Hematopoietic multipotent progenitor cell (in vitro differentiated cells): Measurements from ENCODE around the gene LMCD1. TPM values are rescaled to one million over a fixed set of nuclear protein-coding genes. Genes with fewer than 3 reads are reported as not detected.

Source experiments
- DNase-seq, 3 donors: peaks; one replicate each; pipeline ENCODE4 v3.0.0-alpha.2; 2011 to 2015; ENCODE audit warnings: low read depth in 2 of 3, low spot score in 2 of 3
- total RNA-seq: library from RNA; depleted of rRNA; stranded (reverse); fragments of >200 nt; gene quantifications from one replicate; pipeline ENCODE4 v1.2.3, GENCODE V29; 2012

Gene LMCD1, protein sequence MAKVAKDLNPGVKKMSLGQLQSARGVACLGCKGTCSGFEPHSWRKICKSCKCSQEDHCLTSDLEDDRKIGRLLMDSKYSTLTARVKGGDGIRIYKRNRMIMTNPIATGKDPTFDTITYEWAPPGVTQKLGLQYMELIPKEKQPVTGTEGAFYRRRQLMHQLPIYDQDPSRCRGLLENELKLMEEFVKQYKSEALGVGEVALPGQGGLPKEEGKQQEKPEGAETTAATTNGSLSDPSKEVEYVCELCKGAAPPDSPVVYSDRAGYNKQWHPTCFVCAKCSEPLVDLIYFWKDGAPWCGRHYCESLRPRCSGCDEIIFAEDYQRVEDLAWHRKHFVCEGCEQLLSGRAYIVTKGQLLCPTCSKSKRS
- 0.81 TPM for total RNA-seq

DNA sequence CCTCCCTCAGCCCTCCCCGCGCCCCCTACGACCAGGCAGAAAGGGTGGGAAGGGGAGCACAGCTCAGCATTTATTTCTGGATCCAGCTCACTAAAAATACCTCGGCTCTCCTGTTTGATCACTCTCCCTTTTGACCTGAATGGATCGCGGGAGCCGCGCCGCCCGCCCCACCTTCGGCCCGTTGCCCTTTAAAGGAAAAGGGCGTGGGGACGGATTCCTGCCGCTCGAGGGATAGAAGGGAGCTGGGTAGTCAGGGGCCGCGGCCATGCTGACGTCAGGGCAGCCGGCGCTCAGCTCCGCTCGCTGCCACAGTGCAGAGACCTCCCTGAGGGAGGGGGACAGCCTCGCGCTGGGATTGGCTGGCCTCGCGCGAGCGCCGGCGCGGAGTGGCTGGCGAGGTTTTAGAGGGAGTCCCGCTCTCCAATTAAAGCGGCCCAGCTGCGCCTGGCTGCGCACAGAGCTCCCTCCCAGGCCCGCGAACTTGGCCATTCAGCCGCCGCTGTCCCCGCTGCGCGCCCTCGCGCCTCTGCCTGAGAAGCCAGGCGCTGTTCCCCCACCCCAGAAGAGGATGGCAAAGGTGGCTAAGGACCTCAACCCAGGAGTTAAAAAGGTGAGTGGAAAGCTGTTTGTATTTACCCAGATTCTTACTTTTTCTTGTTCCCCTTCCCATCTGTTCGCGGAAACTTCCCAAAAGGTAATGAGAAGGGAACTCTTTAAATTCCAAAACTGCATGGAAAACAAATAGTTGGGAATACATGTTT is at the start of gene LMCD1:
LMCD1 (plus strand) TSS at position 453 of the 761 bp plus-strand sequence; CDS start at position 569, 116 bp downstream.
- DNase-seq: peak; percentile 30 to 89 (median 86)

DNA sequence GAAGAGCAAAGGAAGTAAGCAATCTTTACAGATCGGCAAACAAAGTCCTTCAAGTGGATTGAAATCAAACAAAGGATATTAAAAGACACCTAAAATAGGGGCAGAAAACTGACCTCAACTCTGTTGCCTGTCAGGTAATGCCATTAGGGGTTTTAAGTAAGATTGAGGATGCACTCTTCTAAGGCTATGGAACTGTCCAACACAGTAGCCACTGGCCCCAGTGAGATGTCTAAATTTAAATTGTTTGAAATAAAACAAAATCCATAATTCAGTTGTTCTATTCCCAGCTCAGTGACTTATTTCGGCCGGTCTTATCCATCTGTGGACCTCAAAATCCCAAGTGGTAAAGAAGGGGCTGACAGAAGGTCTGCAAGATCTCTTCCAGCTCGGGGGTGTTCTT is 49.5 kb upstream of the LMCD1 start:
- no peak for DNase-seq

DNA sequence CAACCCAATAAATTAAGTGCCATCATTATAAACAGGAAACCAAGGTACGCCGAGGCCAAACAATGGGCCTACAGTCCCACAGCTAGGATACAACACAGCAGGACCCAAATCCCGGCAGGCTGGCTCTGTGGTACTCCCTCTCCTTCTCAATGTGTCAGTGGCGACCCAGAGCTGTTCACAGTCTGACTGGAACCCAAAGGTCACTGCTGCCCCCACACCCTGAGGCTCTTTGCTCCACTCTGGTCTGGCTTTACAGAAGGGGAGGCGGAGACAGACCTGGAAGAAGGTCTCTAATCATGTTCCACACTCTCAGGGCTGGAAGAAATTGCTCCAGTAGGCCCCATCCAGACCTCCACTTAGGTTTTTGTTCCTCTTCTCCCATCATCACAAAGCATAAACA is 48.5 kb upstream of the LMCD1 start:
- no peak for DNase-seq

DNA sequence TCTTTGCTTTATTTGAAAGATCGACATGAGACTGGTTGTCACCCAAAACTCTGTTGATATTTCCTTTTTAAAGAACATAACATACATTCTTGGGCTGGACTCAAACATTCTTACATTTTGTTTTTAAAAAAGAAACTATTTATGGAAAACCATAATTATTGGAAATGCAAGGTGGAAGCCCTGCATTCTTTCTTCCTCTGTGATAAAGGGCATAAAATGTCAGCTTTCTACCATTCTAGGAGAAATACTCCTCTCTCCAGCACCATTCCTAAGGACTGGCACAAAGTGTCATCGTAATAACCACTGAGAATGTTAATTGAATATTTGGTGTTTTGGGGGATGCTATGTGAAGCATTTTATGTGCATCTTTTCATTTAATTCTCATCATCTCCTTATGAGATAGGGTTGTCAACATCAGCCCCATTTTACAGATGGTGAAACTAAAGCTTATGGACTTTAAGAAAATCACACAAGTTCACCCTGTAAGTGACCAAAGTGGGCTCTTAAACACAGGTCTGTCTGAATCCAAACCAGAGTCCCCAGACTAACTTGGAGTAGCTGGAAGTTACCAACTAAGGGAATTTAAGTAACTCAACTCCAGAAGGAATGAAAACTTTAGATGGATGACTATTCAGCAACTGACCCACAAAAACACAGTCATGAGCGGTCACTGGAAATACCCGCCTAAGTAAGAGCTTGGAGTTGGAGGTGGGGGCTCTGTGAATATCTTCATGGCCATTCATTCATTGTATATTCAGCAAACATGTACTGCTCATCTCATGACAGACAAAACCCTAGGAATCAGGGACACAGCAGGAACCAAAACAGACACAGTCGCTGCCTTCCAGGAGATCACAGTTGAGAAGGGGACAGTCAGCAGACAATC is 45.9 kb upstream of the LMCD1 start:
- DNase-seq: no peak

DNA sequence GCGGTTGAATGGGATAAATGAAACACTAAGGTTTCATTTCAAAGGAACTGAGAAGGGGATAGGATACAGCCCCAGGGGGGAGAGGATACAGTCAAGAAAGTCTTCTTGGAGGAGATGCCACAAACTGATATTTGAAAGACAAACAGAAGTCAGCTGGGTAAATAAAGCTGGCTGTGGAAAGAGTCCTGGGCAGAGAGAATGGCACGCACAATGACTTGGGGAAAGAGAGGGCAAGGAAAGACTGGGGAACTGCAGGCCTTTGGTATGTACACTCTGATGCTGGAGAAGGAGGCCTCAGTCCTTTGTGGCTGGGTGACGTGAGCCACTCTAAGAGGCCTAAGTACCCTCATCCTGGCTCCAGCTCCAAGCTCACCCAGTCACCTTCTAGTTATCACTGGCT is 45.2 kb upstream of the LMCD1 start:
- DNase-seq: no peak

DNA sequence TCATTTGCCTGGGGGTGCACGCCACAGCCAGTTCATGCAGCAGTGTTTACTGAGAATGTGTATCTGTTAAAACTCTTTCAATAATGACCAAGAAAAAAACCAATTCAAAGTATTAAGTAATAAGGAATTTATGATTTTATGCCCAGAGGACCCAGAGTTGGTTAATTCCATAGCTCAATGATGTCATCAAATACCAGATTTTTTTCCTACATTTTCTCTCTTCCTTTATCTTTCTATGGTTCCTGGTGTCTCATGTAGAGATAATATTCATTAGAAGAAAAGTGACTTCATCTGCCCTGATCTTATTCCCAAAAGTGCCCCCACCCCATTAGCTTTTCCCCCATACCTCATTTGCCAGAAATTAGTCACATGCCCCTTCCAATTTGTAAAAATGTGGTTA is 44.6 kb upstream of the LMCD1 start:
- DNase-seq: no peak

DNA sequence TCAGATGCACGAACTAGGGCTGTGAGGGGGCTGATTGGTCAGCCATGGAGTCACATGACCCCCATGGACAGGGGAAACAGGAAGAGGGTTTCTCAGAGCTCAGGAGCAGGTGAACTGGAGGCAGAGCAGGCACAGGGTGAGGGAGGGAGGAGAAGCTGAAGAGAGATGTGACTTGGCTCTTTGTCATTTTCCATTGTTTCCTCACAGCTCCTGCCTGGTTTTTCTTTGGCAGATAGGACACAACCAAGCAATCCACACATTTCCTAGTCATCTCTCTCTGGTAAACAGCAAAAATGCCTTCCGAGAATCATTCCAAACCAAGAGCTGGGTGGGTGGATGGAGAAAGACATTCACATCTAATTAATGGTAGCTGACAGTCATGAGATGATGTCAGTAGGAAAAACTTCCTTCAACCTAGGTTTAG is 43.4 kb upstream of the LMCD1 start:
- no peak for DNase-seq

DNA sequence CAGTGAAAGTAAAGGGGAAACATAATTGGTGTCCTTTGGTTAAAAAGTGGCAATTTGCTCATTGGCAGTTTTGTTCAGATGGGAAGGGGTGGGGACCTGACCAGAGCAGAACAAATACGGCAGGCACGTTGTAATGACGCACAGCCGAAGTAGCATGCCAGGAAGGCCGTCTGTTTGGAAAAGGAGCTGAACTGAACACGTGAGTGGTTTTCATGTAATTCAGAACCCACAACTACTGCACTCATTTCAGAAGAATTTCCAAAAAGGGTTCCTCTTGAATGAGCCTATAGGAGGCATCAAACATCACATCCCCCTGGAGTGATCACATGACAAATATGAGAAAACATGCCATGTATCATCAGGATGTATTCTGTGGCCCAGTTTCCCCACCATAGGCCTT is 42.9 kb upstream of the LMCD1 start:
- DNase-seq: no peak

DNA sequence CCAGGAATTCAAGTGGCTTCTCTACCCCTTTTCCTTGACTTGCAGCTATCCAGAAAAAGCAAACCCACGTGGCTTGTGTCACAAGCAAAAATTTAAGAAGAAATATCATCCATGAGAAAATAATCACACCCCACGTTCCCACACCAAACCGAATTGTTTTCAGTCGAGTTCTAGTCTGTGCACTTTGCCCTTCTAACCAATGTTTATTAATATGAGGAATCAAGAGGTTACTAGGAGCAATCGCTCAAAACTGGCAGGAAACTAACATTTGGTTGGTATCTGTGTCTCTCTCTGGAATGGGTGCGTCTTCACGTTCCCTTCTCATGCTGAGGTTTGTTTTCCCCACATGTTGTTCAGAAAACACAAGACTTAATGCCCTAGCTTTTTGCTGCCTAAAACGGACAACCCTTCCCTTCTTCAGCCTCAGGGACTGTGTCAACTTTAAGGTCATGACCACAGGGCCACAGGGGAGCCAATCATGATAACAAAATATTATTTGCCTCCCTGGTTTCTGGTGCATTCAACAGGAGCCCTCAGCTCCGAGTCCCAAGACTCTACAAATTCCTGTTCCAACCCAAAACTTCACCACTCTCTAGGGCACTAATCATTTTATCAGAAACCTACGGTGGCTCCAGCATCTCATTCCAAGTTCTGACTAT is 41.4 kb upstream of the LMCD1 start:
- no peak for DNase-seq

DNA sequence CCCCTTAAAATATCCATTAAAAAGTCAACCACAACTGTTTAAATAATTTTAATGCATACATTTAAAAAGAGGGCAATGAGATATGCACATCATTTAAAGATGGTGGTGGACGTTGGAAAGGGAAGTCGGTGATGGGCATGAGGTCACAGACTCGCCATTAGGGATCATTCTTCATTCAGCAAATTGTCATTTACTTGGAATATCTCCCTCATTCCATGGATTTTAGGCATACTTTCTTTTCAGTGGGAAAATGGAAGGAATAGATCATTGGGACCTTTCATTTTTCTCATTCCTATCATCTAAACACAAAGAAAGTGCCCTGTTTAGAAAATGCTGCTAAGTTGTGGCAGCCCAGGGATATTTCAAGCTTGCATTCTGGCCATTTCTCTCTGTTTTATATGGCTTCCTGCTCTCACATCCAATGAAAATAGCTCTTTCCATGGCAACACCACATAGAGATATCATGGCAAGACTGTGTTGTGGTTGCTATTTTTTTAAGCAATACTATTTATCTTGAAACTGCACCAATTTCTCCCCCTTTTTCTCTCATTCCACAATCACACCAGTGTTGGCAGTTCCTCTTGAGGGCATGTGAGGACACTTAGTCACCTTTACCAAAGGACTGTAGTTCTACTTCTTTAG is 40.7 kb upstream of the LMCD1 start:
- DNase-seq: no peak

DNA sequence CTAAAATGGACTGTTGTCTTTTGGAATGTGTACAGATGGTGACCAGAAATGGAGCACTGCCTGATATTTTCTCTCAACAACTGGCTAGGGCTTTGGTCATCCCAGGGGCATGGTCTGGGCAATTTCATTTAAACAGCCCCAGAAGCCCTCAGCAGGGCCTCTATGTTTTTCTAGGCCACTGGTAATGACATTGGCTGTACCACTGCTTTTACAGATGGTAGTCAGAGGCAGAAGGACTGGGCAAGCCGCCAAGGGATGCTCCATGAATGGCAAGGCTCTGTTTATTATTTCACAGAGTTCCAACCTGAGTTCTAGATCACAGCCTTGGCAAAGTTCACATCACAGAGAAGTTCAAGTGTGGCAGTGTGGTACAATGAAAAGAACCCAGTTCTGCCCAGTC is 37.0 kb upstream of the LMCD1 start:
- DNase-seq: no peak

DNA sequence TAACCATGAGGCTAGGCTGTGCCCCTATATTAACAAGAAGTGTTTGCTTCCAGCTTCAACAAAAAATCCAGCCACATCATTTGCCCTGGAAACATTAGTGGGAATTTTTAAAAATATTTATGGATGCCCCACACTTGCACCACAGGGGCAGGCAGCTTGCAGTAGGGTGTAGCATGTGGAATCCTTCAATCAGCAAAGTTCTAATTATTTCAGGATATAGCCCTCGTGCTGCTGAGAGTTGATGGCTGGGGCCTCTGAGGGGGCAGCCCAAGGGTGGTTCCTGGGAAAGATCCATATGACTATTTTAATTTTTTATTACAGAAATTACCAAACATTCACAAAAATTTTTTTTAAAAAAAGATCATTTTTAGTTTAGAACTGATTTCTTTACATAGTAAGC is 35.1 kb upstream of the LMCD1 start:
- DNase-seq: no peak

DNA sequence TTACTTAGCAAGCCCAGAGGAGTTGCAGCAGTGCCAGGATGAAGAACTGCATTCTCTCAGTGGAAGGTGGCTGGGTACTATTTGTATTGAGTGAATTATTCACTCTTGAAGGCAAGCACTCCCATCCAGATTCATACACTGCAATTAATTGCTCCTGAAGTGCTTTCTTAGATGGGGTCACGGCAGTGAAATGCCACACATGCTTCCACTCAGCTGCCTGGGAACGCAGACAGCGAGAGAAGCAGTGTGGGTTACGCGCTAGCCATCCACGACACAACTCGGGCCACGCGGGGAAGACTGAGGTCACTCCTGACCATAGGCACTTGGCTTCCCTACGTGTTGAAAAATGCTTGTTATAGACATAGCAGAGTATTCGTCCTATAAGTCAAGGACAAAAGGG is 30.8 kb upstream of the LMCD1 start:
- DNase-seq: no peak

DNA sequence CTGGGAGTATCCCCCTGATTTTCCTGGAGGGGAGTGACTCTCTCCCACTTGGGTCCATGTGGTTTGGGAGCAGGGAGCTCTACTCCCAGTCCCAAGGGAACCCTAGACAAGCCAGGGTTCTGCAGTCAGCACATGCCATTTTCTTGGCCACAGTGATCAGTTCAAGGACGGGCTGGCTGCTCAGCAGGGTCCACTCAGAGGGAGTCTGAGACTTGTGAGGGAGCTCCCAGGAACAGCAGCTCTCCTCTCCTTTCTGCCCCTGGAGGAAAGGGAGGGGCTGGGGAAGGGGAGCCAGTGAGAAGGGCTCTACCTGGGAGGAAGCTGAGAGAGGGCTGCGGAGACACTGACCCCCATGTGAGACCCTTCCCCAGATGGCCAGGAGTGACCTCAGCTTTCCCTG is 29.1 kb upstream of the LMCD1 start:
- DNase-seq: no peak

DNA sequence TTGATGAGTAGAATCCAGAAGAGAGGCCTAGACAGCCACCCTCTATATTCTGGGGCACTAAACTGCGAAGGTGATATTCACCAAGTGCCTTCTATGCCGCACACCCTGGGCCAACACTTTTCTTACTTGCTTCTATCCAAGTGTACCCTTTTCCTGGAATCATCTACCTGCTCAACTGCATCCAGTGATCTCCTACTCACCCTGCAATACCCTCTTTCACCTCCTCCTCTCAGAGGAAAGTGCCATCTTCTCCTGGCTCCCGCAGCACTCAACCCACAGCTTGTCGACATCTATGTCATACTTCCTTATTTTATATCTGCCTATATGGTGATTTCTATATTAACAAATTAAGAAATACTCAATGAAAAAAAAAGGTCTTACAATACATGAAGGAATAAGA is 28.6 kb upstream of the LMCD1 start:
- DNase-seq: no peak

DNA sequence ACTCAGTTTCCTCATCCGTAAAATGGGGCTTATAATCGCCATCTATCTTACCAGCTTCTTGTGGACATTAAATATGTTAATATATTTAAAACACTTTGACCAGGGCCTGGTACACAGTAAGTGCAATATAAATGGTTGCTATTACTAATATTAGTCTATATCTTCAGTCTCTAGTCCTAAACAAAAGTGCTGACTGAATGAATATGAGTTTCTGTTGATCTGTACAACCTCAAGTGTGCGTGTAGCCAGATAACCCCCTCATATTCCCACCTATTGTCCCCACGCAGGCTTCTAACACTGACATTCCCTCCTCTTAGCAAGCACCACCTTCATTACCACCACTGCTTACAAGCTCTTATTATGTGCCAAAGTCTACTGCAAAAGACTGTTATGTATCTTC is 27.6 kb upstream of the LMCD1 start:
- no peak for DNase-seq

DNA sequence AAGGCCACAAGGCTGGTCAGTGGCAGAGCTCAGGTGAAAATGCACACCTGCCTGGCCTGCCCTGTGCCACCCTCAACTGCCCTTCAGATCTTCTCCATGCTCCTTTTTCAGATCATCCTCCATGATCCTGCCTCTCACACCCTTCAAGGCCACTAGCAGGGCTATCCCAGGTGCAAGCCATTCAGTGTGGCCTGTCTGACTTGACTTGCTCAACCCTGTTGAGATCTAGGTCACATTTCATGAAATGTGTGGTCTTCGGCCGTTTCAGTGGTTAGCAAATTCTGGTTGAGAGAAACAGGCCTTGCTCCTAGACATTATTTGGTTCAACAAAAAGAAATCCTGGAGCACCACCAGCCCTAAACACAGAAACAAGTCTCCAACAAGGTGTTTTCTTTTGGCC is 26.6 kb upstream of the LMCD1 start:
- DNase-seq: no peak

DNA sequence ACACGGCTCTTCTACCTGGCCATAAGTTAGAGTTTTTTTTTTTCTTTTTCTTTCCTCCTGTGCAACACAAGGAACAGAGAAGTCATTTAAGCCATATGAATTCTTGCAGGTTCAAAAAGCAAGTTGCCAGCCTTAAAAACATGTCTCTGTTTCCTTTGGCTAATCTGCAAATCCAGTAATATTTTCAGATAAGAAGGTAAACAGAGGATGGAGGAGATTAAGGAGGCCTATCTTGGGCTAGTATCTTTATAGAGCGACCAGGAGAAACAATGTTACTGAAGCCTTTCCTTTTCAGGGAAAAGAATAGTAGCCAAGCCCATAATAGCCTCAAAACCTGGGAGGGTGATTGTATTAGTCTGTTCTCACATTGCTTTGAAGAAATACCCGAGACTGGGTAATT is 20.9 kb upstream of the LMCD1 start:
- DNase-seq: no peak

DNA sequence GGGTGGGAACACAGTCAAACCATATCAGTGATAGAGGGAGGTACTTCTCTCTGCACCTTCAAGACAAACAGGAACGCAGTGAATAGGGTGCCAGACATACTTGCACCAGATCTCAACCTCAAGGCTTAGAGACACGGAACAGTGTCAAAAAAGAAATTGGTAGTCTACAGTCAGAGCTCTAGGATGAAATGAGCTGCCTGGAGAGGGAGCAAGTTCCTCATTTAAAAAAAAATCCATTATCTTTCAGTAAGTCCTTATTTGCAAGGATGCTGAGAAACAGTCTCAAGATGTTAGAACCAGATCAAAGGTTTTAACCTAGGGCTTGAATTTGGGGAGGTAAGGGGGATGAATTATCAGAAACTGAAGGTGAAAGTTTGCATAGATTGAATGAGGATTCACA is 20.2 kb upstream of the LMCD1 start:
- DNase-seq: peak in 1 of 3 donors; percentile 34

DNA sequence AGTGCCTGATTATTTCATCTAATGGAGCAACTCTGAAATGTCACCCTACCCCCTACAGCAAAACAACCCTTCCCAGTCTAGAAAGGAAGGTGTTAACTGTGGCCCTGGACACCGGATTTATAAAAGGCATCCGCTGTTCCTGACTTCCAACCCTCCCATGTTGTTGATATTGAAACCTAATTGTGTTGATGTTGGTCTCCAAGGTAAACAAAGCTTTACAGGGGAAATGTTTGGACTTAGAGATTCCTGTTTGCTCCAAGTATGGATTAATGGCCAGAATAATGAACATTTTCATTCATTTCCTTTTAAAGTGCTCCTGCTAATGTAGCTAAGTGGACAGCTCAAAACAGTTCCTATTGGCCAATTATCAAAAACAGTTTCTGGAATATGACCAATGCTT is 19.4 kb upstream of the LMCD1 start:
- DNase-seq: no peak
